GM19193 (cell line): Measurements from ENCODE around the gene SLC1A5.

Source experiments
- POLR2A ChIP-seq: IDR thresholded peaks from 4 replicates; pipeline ENCODE4 v1.6.1; 2011; ENCODE audit not compliant: insufficient read depth, insufficient read length; ENCODE audit errors: extremely low read depth

The SLC1A5 gene

DNA sequence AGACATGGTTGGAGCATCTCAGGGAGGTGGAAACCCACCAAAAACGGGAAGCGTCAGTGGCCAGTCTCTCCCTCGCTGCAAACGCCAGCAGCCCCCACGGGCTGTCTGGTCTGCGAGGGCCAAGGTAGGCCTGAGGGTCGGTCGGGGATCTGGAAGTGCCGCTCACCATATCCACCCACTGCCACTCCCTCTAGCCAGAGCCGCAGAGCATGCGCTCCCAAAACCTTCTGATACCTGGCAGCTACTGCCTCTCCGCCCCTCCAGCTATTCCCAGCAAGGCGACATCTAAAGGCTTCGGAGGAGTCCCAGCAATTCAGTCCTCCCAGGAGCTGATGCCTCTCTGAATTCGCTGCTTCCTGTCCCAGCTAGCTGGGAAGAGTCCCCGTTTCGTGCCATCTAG, 46.9 kb downstream of the SLC1A5 start:
- TF ChIP-seq POLR2A, result no peak

DNA sequence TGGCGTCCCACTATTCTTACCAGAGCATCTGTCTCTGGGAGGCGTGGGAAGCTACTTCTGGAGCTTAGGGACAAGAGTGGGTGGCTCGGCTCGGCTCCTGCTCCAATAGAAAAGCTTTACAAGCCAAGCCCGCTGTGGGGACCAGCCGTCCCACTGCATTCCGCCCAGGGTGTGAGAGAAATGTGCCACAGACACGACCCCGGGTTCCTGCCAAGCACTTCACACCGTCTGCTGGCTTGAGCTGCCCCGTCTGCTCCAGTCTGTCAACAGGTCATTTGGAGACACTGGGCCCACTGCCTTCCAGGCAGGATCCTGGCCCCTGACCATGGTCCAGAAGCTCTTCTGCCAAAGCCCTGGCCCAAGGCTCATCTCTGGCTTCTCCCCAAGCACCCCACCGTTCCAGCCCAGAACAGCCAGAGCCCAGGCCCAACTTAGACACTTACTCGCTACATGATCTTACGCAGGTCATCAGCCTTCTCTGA, 49.1 kb downstream of the SLC1A5 start:
- TF ChIP-seq POLR2A, result no peak

DNA sequence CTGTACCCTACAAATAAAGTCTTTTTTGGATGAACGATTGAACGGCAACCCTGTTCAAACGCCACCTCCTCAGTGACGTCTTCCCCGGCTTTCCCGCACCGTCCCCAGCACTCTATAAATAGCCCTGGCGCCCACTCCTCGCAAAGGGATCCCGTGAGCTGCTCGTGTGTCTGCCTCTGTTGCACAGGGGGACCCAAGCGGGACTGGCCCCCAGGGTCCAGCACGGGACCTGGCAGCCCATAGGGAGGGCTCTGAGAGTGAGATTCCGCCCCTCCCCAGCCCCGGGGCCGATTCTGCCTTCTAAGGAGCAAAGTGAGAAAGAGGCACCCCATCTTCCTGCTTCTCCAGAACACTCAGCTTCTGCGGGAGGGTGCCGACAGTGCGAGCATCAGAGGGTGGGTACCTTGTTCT, 50.6 kb downstream of the SLC1A5 start:
- TF ChIP-seq POLR2A, result no peak

DNA sequence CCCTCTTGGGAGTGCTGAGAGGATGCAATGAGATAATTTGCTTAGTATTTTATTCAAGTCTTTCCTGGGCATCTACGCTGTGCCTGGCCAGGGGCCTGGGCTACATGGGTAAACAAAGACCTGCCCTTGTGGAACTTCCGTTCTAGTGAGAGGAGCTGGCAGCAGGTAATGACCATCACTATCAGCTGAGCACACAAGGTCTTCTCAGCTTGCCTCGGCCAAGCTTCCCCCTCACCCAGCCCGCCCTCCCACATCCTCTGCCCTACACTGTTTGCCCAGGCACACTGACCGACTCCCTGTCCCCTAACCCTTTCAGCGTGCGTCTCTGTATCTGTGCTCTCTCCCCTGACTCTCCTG, 51.1 kb downstream of the SLC1A5 start:
- TF ChIP-seq POLR2A, result no peak

DNA sequence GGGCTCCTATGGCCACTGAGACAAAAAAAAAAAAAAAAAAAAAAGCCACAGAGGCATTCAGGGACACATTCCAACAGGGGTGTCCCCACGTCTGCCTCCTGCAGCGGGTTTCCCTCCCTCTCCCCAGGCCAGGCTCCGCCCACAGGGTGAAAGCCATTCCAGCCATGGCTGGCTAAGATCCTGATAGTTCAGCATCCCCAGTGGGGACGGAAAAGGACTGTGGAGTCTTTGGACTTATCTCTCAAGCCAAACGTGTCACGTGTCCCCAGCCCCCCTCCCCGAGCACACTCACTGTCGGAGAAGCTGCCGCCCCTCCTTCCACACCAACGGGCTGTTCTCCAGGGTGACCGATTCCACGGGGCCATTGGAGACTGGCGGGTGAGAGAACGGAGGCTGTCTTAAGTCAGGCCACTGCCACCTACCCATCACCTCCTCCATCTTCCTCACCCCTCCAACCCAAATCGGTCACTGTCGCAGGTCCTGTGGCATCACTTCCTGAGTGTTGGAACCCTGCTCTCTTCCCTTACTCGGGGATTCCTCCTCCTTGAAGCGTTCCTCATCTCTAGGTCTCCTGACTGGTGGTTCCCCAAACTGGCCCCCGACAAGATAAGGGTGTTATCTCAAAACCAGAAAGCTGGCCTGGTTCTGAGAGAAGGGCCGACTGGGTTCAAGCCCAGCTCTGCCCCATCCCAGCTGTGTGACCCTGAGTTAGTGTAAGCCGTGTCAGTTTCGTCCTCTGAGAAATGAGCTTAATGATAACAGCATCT, 51.7 kb downstream of the SLC1A5 start:
- no peak for TF ChIP-seq POLR2A

DNA sequence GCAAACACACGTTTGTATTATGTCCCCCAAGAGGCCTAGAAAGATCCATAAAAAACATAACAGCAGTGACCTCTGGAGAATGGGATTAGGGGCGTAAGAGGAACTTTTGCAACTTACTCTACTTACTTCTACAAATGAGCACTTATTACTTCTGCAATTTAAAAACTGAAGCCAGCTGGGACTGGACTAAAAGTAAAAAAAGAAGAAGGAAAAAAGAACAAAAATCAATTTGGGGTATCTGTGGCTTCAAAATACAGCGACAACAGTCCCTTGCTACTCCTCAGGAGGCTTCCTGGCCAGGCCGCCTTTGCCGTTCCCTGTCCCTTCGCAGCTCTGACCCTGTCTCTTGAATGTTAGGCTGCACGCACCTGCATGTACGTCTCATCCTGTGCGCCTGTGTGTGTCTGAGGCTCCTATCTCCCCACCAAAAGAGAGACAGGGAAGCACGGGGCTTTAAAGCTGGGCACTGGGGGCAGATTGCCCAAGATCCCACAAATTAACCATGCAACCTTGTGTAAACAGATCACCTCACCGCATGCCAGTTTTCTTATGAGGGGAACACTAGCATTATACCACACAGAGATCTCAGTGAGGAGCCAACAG, 54.6 kb downstream of the SLC1A5 start:
- TF ChIP-seq POLR2A, result no peak

DNA sequence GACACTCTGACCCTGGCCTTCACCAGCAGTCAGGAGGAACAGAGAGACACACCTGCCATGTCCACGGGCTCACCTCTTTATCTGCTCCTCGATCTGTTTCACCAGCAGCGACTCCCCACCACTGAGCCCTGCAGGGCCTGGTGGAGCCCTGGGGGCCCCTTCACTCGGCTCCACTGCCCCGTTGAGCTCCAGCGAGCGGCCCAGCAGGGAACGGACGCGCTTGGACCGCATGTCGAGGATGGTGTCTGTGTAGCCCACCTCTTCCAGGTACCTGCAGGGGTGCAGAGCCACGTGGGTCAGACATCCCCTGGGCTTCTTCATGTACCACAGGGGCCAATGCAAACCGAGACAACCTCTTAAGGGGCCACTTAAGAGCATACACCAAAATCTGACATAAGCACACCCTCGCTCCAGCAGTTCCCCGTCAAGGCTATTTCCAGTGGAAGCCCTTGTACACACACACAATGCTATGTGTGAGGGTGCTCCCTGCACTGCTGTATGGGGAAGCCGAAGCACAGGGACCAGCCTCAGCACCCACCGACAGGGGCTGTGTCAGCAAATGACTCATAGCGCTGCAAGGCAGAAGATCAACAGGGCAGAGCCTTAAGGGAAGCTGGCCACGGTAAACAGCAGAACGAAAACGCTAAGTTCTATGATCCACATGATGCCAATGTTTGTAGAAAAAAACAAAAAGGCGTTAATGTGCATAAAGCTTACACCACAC, 55.3 kb downstream of the SLC1A5 start:
- TF ChIP-seq POLR2A, result no peak

DNA sequence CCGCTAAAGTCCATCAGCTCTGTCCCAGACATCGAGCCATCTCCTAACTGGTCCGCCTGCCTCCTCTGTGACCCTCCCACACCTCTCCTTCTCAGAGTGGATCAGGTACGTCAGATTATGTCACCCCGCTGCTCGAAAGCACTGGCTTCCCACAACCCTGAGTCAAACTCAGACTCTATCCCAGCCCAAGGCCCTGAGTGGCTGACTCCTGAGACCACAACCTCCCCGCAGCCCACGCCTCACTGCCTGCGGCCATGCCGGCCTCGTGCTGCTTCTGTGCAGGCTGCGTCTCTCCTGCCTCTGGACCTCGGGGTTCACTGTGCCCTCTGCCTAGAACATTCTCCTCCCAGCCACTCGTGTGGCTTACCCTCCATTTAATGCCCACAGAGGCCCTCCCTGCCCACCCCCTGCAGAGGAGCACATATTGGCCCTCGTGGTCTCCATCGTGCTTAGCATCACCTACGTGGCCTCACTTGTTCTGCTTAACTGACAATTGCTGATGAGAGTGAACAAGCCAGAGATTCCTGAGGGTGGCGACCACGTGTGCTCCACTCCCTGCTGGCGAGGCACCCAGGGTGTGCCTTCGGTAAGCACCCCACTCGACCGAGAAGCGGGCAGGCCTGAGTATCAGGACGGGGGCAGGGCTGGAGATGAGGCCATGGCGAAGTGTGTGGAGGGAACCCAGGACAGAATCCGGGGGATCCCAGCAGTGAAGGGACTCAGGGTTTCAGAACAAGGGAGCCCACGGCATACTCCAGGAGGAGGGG, 56.0 kb downstream of the SLC1A5 start:
- TF ChIP-seq POLR2A, result no peak

DNA sequence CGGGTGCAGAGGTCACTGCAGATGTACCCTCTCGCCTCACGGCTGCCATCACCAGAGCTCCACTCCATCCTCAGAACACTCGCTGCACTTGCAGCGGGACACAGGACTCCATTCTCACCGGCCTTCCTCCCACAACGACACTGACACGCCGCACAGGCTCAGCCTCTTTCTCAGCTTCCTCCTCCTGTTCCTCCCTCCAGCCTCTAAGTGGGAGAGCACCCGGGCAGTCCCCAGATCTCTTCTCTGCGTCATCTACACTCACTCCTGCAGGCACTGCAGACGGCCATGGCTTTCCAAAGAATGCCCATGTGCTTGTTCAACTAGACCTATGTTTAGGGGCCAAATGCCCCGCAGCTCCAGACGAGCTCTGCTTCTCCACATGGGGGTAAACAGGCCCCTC, 56.8 kb downstream of the SLC1A5 start:
- TF ChIP-seq POLR2A, result no peak

DNA sequence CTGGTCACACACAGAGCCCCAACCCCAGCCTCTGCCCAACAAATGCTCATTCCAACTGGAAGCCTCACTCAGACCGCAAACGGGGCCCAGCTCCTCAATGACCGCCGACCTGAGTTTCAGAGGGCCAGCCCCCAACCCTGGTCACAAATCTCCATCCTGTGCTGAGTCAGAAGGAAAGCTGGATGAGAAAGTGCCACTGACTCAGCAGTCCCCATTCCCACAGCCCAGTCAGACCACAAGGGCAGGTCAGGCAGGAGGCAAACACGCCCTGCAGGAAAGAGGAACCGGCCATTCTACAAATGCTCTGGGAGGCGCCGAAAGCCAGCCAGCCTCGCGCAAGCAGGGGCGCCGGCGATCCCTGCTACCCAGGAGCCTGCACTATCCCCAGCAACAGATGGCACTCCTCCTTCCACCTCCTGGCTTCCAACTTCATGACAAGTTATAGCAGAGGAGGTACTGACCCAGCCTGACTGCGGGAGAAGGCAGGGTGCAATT, 57.3 kb downstream of the SLC1A5 start:
- TF ChIP-seq POLR2A, result no peak

DNA sequence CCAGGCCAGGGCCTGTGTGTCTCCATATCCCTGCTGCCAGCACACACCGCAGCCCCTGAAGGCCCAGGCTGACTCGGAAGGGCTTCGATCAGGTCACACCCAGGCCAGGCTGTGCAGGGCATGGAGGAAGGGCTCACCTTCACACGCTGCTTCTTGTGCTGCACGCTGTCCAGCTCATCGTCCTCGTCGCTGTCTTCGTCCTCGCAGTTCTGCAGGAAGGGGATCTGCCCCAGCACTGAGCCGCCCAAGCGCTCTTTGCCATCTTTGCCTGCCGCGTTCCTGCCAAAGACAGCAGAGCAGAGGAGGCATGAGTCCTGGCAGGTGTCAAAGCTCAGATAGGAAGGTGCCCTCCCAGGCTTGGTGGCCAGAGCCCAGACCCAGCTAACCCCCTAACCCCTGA, 57.8 kb downstream of the SLC1A5 start:
- no peak for TF ChIP-seq POLR2A

DNA sequence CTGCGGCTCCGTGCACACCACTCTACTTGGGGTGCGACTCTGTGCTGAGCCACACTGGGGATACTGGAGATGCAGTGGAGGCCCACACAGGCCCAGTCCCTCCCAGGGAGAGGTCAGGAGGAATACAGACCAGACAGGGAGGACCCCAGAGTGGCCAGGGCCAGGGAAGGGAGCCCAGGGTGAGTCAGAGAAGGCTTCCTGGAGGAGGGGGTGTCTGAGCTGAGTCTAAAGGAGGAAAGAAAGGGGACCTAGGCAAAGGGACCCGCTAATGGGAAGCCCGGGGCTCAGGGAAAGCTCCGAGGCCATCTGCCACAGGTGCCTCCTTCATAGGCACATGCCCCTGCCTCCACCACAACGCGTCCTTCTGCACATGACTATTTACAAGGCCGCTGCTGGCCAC, 58.2 kb downstream of the SLC1A5 start:
- no peak for TF ChIP-seq POLR2A

DNA sequence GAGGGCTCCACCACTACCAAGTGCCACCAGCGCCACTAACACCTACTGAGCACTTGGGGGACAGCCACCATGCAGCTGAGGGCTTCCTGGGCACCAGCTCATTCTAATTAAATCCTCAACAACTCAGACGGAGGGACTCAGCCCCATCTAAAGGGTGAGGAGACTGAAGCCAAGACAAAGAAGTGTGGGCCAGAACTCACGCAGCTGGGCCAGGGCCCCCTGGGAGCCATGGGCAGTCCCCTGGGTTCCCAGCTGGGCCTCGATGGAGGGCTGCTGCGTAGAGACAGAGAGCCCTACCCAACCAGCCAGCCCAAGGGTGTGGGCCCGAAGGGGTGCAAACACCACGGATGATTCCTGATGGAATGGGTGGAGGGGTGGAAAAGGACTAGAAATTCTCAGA, 58.7 kb downstream of the SLC1A5 start:
- TF ChIP-seq POLR2A, result no peak

DNA sequence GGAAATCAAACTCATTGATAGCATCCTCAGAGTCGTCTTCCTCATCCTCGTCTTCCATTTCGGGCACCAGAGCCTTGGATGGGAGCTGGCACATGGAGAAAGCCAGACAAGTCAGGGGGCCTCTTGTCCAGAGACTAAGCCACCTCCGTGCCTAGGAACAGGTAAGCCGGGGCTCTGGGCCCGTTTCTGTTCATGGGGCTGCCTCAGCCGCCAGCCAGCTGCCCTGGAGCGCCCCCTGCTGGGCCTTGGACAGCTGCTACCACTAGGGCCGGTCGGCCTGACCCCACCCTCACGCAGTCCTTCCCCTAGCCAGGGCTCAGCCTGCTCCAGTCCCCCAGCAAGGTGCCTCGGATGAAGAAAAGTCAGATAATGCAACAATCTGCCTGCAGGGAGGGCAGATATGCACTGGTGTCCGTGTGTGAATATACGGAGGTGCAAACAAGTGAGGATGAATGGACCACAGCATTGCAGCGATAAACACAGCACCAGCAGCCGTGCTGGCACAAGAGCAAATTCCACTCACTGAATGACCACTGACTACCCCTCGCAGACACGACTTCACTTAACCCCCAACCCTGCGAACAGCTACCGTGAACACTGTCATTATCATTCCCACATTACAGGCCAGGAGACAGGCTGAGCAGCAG, 59.6 kb downstream of the SLC1A5 start:
- no peak for TF ChIP-seq POLR2A
